Thoracic aorta (tissue), 2 donors: ENCODE results near the gene NEK10. TPM values are rescaled to one million over a fixed set of nuclear protein-coding genes. Genes with fewer than 3 reads are reported as not detected.

ENCODE experiments used
- ATAC-seq: fragments of 150-250 bp; one replicate; pipeline ENCODE4 v1.8.0; 2017; ENCODE audit warnings: low read depth; ENCODE audit not compliant: insufficient number of reproducible peaks, low FRiP score
- DNase-seq: peaks from one replicate; pipeline ENCODE4 v3.0.0-alpha.2; 2020; ENCODE audit warnings: low spot score
- H3K27ac ChIP-seq, 2 donors: fragments of 200-600 bp; sonication (generic); 1 replicate in 1 of 2; 2 replicates in 1 of 2; pipeline ENCODE4 v1.5.1; 2016; ENCODE audit warnings: mild to moderate bottlenecking in 2 of 2, moderate library complexity in 2 of 2
- H3K27me3 ChIP-seq: fragments of 200-600 bp; sonication (generic); replicated peaks from 2 replicates; pipeline ENCODE4 v1.6.0; 2016; ENCODE audit warnings: mild to moderate bottlenecking; ENCODE audit not compliant: insufficient read depth
- H3K36me3 ChIP-seq: fragments of 200-600 bp; sonication (generic); one replicate; pipeline ENCODE4 v1.5.1; 2016
- H3K4me1 ChIP-seq, 2 donors: fragments of 200-600 bp; sonication (generic); 1 replicate in 1 of 2; 2 replicates in 1 of 2; pipeline versions ENCODE4 v1.5.1 to v1.6.0; 2016; ENCODE audit warnings: low read depth in 2 of 2, mild to moderate bottlenecking in 1 of 2; ENCODE audit not compliant: control insufficient read depth in 1 of 2
- H3K4me3 ChIP-seq: fragments of 200-600 bp; sonication (generic); 2 replicates; pipeline ENCODE4 v1.5.1; 2016; ENCODE audit warnings: mild to moderate bottlenecking
- H3K9me3 ChIP-seq: fragments of 200-600 bp; sonication (generic); 2 replicates; pipeline ENCODE4 v1.5.1; 2016
- total RNA-seq, 2 donors: library from RNA; depleted of rRNA; stranded (reverse); fragments of >200 nt; gene quantifications; one replicate each; pipeline versions ENCODE4 v1.1.0 to v1.2.3, GENCODE V29; 2016
- TF ChIP-seq, protein P1 (sequence below): fragments of 200-600 bp; sonication (generic); IDR thresholded peaks from one replicate; pipeline ENCODE4 v1.5.1; 2019; ENCODE audit warnings: antibody characterized with exemption

Gene NEK10
- total RNA-seq, 2 donors from 2014 or later, result 0.68 to 21.4 TPM

DNA sequence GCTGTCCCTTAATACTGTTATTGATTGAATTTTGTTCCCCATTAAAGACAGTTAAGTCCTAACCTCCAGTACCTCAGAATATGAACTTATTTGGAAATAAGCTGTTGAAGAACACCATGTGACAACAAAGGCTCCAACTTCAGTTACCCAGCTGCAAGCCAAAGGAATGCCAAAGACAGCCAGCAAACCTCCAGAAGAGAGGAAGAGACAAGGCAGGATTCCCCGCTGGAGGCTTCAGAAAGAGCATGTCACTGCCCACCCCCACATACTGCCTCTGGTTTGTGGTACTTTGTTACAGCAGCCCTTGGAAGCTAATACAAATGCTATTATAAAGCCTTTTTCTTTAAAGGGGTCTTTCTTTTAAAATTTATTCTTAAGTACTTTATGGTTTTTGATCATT is 18.4 kb upstream of the NEK10 start:
- Histone ChIP-seq H3K27ac (no peak overlapping the region), H3K27me3 (no peaks in the 10 kb centered on the region), H3K36me3 (peaks cover 10% of the 10 kb centered on the region), H3K4me1 (no peaks in the 10 kb centered on the region), H3K4me3 (no peak overlapping the region), H3K9me3 (no peaks in the 10 kb centered on the region)
- TF ChIP-seq, protein P1, sequence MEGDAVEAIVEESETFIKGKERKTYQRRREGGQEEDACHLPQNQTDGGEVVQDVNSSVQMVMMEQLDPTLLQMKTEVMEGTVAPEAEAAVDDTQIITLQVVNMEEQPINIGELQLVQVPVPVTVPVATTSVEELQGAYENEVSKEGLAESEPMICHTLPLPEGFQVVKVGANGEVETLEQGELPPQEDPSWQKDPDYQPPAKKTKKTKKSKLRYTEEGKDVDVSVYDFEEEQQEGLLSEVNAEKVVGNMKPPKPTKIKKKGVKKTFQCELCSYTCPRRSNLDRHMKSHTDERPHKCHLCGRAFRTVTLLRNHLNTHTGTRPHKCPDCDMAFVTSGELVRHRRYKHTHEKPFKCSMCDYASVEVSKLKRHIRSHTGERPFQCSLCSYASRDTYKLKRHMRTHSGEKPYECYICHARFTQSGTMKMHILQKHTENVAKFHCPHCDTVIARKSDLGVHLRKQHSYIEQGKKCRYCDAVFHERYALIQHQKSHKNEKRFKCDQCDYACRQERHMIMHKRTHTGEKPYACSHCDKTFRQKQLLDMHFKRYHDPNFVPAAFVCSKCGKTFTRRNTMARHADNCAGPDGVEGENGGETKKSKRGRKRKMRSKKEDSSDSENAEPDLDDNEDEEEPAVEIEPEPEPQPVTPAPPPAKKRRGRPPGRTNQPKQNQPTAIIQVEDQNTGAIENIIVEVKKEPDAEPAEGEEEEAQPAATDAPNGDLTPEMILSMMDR, result no peak
- no peak for ATAC-seq
- no peak for DNase-seq

DNA sequence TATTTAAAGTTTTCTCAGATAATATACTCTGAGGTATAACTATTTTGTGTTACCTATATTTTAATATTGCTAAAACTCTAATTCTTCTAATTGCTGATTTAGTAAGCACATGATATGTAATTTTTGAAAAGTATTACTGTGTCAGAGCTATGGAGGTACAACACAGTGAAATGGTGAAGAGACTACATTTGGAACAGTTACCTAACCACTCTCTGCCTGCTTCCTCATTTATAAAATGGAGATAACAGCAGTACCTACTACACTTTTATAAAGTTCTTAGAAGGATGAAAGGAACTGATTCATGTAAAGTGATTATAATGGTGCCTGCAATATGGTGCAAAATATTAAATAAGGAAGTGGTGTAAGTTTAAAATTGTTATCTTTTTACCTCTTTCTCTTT is 16.3 kb upstream of the NEK10 start:
- ATAC-seq (no peak), DNase-seq (no peak)
- H3K4me1 ChIP-seq, result peaks cover 0 to 6% of the 10 kb centered on the region in 2 donors
- no peaks in the 10 kb centered on the region for H3K27me3 ChIP-seq
- H3K4me3 ChIP-seq, result no peak overlapping the region
- H3K27ac ChIP-seq, result no peak overlapping the region
- TF ChIP-seq, protein P1, result no peak
- peaks cover 21% of the 10 kb centered on the region for H3K36me3 ChIP-seq
- H3K9me3 ChIP-seq, result no peaks in the 10 kb centered on the region

DNA sequence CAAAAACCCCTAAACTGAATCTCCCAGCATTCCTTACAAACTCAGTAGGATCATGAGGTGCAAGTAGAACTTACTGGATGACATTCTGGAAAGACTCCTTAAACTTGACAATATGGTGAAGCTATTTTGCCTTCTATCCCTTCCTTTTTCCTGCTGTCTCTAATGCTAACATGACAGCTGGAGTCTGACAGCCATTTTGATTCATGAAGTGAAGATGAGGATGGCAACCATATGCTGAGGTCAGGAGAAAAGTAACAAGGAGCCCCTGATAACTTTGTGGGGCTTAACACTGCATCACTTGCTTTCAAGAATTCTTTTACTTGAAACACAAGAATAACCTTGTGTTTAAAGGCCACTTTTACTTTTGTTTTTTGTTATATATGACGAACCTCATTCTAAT is 15.0 kb upstream of the NEK10 start:
- peaks cover 0 to 6% of the 10 kb centered on the region in 2 donors for H3K4me1 ChIP-seq
- no peaks in the 10 kb centered on the region for H3K27me3 ChIP-seq
- peaks cover 21% of the 10 kb centered on the region for H3K36me3 ChIP-seq
- TF ChIP-seq, protein P1, result no peak
- DNase-seq (no peak), ATAC-seq (no peak)
- H3K9me3 ChIP-seq, result no peaks in the 10 kb centered on the region
- no peak overlapping the region for H3K27ac ChIP-seq
- H3K4me3 ChIP-seq, result no peak overlapping the region

DNA sequence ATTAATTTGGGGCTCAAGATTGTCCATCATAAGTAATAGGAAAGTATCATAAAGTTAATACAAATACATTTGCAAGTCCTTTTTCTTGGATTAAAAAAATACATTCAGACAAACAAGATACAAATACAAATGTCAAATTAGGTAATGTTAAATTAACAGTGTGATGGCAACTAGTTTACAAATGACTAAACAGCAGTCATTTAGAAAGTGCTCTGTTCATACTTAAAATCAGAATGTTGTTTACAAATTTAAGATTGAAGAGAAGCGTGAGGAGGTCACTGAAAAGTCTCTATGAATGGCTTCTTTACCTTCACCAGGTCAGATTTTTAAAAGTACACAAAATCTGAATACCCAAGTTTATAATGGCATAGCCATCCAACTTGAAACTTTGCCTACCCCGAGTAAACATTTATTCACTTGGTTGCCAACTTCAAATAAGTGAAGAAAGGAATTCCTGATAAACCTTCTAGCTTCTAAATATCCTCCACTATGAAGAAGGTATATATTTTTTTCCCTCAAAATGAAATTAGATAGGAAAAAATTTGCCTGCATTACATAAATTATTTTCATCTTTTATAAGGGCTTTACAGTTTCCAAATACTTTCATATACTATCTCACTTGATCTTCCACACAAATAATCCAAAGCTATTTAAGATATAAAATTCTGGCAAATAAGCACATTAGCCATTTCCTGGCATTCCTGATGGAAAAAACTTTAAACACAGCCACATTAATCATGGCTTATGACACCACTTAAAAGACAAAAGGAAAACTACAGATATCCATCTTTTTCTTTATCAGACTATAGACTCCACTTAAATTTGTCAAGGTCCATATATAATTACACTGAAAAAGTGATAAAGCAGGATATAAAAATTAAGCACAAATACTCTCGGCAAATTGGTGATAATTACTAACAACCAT is 11.5 kb upstream of the NEK10 start:
- Histone ChIP-seq H3K27ac (no peak overlapping the region), H3K27me3 (no peaks in the 10 kb centered on the region), H3K9me3 (no peaks in the 10 kb centered on the region), H3K4me3 (no peak overlapping the region), H3K4me1 (peaks cover 0 to 6% of the 10 kb centered on the region in 2 donors), H3K36me3 (peaks cover 16% of the 10 kb centered on the region)
- DNase-seq (no peak), ATAC-seq (no peak)
- TF ChIP-seq, protein P1, result no peak

DNA sequence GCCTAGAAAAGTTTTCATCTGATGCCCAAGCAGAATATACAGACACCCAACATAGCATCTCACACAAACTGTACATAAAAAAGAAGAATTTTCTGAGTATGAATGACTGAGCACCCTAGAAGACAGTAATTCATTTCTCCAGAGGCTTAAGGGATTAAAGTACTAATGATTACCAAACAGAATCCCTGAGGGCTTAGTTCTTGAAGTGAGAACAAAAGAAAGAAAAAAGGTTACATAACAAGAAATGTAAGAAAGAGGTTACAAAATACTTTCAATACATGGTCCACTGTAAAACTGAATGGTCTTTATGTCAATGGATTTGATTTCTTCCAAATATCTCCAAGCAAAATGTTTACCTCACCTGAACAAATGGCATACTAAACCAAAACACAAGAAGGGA is 9.1 kb upstream of the NEK10 start:
- H3K4me1 ChIP-seq, result peaks cover 0 to 6% of the 10 kb centered on the region in 2 donors
- TF ChIP-seq, protein P1, result no peak
- H3K4me3 ChIP-seq, result no peak overlapping the region
- no peaks in the 10 kb centered on the region for H3K9me3 ChIP-seq
- no peaks in the 10 kb centered on the region for H3K27me3 ChIP-seq
- no peak for ATAC-seq
- no peak overlapping the region for H3K27ac ChIP-seq
- DNase-seq, result no peak
- H3K36me3 ChIP-seq, result peaks cover 16% of the 10 kb centered on the region
